SK-N-SH treated with all-trans-retinoic acid at 6 μM for 48 hours (cell line): ENCODE measurements around the gene VGF.

Experiments
- CSRNP3 ChIP-seq: fragments of 250-450 bp; sonication (Bioruptor Pico); IDR thresholded peaks from 2 replicates; pipeline ENCODE4 v1.5.1; 2021; ENCODE audit warnings: mild to moderate bottlenecking, moderate library complexity
- PATZ1 ChIP-seq: fragments of 250-450 bp; sonication (Bioruptor Pico); IDR thresholded peaks from 2 replicates; pipeline ENCODE4 v1.8.0; 2020; ENCODE audit warnings: mild to moderate bottlenecking, moderate library complexity, borderline replicate concordance
- SNAI2 ChIP-seq: fragments of 250-450 bp; sonication (Bioruptor Pico); IDR thresholded peaks from 2 replicates; pipeline ENCODE4 v1.5.0; 2020; ENCODE audit warnings: mild to moderate bottlenecking, moderate library complexity
- TOX ChIP-seq: fragments of 250-450 bp; sonication (Bioruptor Pico); IDR thresholded peaks from 2 replicates; pipeline ENCODE4 v1.8.0; 2021; ENCODE audit warnings: mild to moderate bottlenecking, moderate library complexity, borderline replicate concordance
- ZFP30 ChIP-seq: fragments of 450-650 bp; formaldehyde crosslinking; IDR thresholded peaks from 2 replicates; pipeline ENCODE4 v1.5.0; 2022; ENCODE audit warnings: mild to moderate bottlenecking, moderate library complexity

DNA sequence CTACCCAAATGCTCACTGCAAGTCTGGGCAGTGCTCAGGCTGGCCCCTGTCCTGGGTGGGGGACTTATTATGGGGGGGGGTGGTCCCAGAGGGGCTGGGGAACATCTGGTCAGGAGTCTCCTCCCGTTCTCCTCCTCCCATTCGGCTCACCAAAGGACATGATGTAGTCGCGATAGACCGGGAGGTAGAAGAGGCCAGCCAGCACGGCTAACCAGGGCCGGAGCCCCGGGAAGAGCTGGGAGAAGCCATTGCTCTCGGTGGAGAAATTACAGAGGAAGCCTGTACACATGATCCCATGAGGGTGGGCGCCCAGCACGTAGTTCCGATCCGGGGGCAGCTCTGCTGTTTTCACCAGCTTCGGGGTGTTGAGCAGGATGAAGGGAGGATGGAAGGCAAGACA lies 33.1 kb upstream of the VGF start:
- TF ChIP-seq TOX (CRISPR knock-in tag), result no peak
- TF ChIP-seq CSRNP3, result no peak
- no peak for TF ChIP-seq PATZ1 (CRISPR knock-in tag)
- TF ChIP-seq ZFP30, result no peak
- TF ChIP-seq SNAI2, result no peak
